Measurements from ENCODE around the gene PCMT1. TPM values are rescaled to one million over a fixed set of nuclear protein-coding genes. Genes with fewer than 3 reads are reported as not detected.

PCMT1 gene
- total and polyA plus RNA-seq, 2 of the 8 experiments (the other 6 are each of a cell fraction or from before 2014, with no cell fraction given): 84.3 to 91.3 TPM

DNA sequence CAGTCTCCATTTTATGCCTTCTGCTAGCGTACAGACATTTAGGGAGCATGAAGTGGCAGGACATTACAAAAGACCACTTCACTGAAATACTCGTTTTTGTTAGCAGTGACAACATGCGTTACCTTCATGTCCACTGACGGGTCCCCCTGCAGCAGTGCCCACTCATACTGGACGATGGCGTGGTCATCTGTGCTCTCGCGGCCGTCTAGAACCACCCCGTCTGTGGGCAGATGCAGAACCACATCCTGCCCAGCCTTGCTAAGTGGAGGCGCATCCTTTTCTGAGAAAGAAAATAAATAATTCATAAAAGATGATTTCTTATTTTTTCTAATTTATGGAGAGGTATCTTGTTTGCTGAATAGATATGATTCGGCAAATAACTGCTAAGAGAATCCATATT lies 103.3 kb downstream of the PCMT1 start:
- Histone ChIP-seq H3K56ac (replicated peaks; ENCODE audit: insufficient read length, low read depth, low read length) (no peak overlapping the region), H3K4me2 (ENCODE audit: insufficient read depth in 1 of 2, low read depth in 2 of 2, low read length in 2 of 2) (no peak overlapping the region), H2AFZ (ENCODE audit: low read length) (no peak overlapping the region), H3K4me1 (replicated peaks in 1 of 4; ENCODE audit: control insufficient read depth in 3 of 4, insufficient read depth in 4 of 4, low read length in 3 of 4) (peaks cover 0 to 7% (median 0%) of the 10 kb centered on the region in 4 experiments; a peak in 4 of 7 replicates), H4K5ac (ENCODE audit: insufficient read length, low read depth, low read length) (no peak overlapping the region), H4K91ac (replicated peaks; ENCODE audit: insufficient read length, low read length) (no peak overlapping the region), H3K14ac (ENCODE audit: insufficient read length) (no peak overlapping the region), H3K9ac (replicated peaks in 1 of 4; ENCODE audit: extremely low read depth in 1 of 4, low read depth in 3 of 4, low read length in 3 of 4) (no peak overlapping the region), H3K23me2 (ENCODE audit: low read depth, low read length) (no peaks in the 10 kb centered on the region), H4K20me1 (replicated peaks in 1 of 2; ENCODE audit: control insufficient read depth in 1 of 2, insufficient read depth in 2 of 2, low read length in 2 of 2) (no peaks in the 10 kb centered on the region), H3K18ac (ENCODE audit: extremely low read depth, low read length) (no peak overlapping the region), H2BK12ac (ENCODE audit: low read depth, low read length) (no peak overlapping the region), H2BK20ac (ENCODE audit: low read length) (no peak overlapping the region), H4K8ac (ENCODE audit: extremely low read depth, insufficient read depth, low read length) (no peak overlapping the region), H3K4ac (replicated peaks; ENCODE audit: insufficient read length, low read depth, low read length) (no peak overlapping the region), H3K23ac (ENCODE audit: insufficient read length) (no peak overlapping the region), H3K79me2 (ENCODE audit: control insufficient read depth in 1 of 2, insufficient read depth in 2 of 2, low read length in 2 of 2) (no peaks in the 10 kb centered on the region), H2BK5ac (ENCODE audit: low read depth, low read length) (no peak overlapping the region), H3K79me1 (ENCODE audit: low read depth, low read length) (no peaks in the 10 kb centered on the region), H2BK15ac (ENCODE audit: low read length) (no peak overlapping the region), H3K9me3 (ENCODE audit: insufficient read depth in 2 of 2, low read depth in 1 of 2, low read length in 1 of 2) (no peaks in the 10 kb centered on the region), H3K4me3 (ENCODE audit: extremely low read depth in 1 of 4, insufficient read depth in 2 of 4, low read depth in 3 of 4, low read length in 4 of 4) (no peak overlapping the region), H2BK120ac (replicated peaks; ENCODE audit: low read depth, low read length) (no peak overlapping the region), H2AK5ac (ENCODE audit: low read depth, low read length) (no peak overlapping the region), H3K36me3 (ENCODE audit: control insufficient read depth in 2 of 4, insufficient read depth in 4 of 4, low read length in 3 of 4) (no peaks in the 10 kb centered on the region), H3K27ac (ENCODE audit: low read depth, low read length) (no peak overlapping the region), H3K27me3 (replicated peaks in 1 of 4; ENCODE audit: control insufficient read depth in 3 of 4, extremely low read depth in 1 of 4, insufficient read depth in 3 of 4, low read length in 3 of 4) (no peaks in the 10 kb centered on the region)
- ChIA-PET POLR2A (ENCODE audit: partially characterized antibody) (no interaction called here), CTCF (ENCODE audit: partially characterized antibody) (interaction anchor here (0.8 to 6.2 kb wide), 3 partner anchors 9 to 26 kb away, joined by 3 to 34 read pairs (median 4); no protein-coding TSS in a partner anchor)
- FAIRE-seq (no peak), DNase-seq (ENCODE audit: low read depth in 1 of 2, low spot score in 2 of 2) (no peak)
- WGBS, 2 experiments (ENCODE audit: extremely low coverage in 1 of 2, insufficient coverage in 1 of 2, insufficient read length in 1 of 2, insufficient replicate concordance in 2 of 2, low coverage in 1 of 2, low lambda C conversion rate in 2 of 2, missing lambda C conversion rate in 1 of 2): 92% methylated on average over 12 of the region's 12 CpGs; no CpG with 5 or more reads in 1 of the 2 experiments
- TF ChIP-seq RAD21 (IDR thresholded peaks at IDR 0.05 in 1 of 2, conservative IDR thresholded peaks at IDR 0.05 in 1 of 2; ENCODE audit: low read depth in 2 of 2, low read length in 2 of 2): no peak
- no peak for TF ChIP-seq CEBPB (IDR thresholded peaks at IDR 0.05; ENCODE audit: low read depth, low read length)
- no peak for TF ChIP-seq POU5F1 (IDR thresholded peaks at IDR 0.05; ENCODE audit: low read depth, low read length)
- TF ChIP-seq BRCA1 (IDR thresholded peaks at IDR 0.05; ENCODE audit: low read depth, low read length): no peak
- TF ChIP-seq FOSL1 (IDR thresholded peaks at IDR 0.05; ENCODE audit: insufficient read depth, low read depth, low read length): no peak
- TF ChIP-seq, protein P1, sequence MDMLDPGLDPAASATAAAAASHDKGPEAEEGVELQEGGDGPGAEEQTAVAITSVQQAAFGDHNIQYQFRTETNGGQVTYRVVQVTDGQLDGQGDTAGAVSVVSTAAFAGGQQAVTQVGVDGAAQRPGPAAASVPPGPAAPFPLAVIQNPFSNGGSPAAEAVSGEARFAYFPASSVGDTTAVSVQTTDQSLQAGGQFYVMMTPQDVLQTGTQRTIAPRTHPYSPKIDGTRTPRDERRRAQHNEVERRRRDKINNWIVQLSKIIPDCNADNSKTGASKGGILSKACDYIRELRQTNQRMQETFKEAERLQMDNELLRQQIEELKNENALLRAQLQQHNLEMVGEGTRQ (IDR thresholded peaks at IDR 0.05; ENCODE audit: low read length): no peak
- TF ChIP-seq HDAC2 (IDR thresholded peaks at IDR 0.05; ENCODE audit: borderline replicate concordance in 1 of 2, low read depth in 2 of 2, low read length in 2 of 2): no peak
- TF ChIP-seq SP2 (IDR thresholded peaks at IDR 0.05; ENCODE audit: low read length): no peak
- TF ChIP-seq, protein P2, sequence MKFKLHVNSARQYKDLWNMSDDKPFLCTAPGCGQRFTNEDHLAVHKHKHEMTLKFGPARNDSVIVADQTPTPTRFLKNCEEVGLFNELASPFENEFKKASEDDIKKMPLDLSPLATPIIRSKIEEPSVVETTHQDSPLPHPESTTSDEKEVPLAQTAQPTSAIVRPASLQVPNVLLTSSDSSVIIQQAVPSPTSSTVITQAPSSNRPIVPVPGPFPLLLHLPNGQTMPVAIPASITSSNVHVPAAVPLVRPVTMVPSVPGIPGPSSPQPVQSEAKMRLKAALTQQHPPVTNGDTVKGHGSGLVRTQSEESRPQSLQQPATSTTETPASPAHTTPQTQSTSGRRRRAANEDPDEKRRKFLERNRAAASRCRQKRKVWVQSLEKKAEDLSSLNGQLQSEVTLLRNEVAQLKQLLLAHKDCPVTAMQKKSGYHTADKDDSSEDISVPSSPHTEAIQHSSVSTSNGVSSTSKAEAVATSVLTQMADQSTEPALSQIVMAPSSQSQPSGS (IDR thresholded peaks at IDR 0.05; ENCODE audit: low read length): no peak
- no peak for TF ChIP-seq POLR2A (IDR thresholded peaks at IDR 0.05; ENCODE audit: control extremely low read depth in 1 of 2, low read depth in 2 of 2, low read length in 2 of 2)
- TF ChIP-seq SIX5 (IDR thresholded peaks at IDR 0.05; ENCODE audit: low read depth, low read length): no peak

Measured in H1 (cell line).